C4-2B (cell line): ENCODE results near the gene KIAA1549.

ENCODE experiments used
- CTCF ChIP-seq: fragments of 450-650 bp; conservative IDR thresholded peaks from 2 replicates; pipeline ENCODE4 v1.5.1; 2017; ENCODE audit warnings: mild to moderate bottlenecking
- ZFX ChIP-seq: fragments of 450-650 bp; IDR thresholded peaks from 2 replicates; pipeline ENCODE4 v1.6.1; 2017

- TF ChIP-seq CTCF (no peak), ZFX (no peak)
Observed at GRCh38 chr7:138970952-138971351, 10.2 kb downstream of the KIAA1549 start.
